ENCODE data around the gene GPD1.

GRCh38 chr12:50074936-50075807, 28.6 kb upstream of the GPD1 start:
- TF ChIP-seq, protein P1, sequence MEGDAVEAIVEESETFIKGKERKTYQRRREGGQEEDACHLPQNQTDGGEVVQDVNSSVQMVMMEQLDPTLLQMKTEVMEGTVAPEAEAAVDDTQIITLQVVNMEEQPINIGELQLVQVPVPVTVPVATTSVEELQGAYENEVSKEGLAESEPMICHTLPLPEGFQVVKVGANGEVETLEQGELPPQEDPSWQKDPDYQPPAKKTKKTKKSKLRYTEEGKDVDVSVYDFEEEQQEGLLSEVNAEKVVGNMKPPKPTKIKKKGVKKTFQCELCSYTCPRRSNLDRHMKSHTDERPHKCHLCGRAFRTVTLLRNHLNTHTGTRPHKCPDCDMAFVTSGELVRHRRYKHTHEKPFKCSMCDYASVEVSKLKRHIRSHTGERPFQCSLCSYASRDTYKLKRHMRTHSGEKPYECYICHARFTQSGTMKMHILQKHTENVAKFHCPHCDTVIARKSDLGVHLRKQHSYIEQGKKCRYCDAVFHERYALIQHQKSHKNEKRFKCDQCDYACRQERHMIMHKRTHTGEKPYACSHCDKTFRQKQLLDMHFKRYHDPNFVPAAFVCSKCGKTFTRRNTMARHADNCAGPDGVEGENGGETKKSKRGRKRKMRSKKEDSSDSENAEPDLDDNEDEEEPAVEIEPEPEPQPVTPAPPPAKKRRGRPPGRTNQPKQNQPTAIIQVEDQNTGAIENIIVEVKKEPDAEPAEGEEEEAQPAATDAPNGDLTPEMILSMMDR (IDR thresholded peaks at IDR 0.05 in 8 of 11, conservative IDR thresholded peaks at IDR 0.05 in 3 of 11) = peak; percentile 90 to 98 (median 93)
- TF ChIP-seq POLR2A (IDR thresholded peaks at IDR 0.05) = no peak

Data from spleen (tissue), 7 donors.